ENCODE measurements around the gene NBPF1. TPM values are rescaled to one million over a fixed set of nuclear protein-coding genes. Genes with fewer than 3 reads are reported as not detected.
"Not testable (repeated sequence)": the region's sequence is repeated elsewhere in the genome, so short reads cannot be mapped to it uniquely, and the experiment has no call there.

The NBPF1 gene
- total RNA-seq, 4 donors from 2014 or later = 22.9 to 63.6 (median 41.6) TPM

DNA sequence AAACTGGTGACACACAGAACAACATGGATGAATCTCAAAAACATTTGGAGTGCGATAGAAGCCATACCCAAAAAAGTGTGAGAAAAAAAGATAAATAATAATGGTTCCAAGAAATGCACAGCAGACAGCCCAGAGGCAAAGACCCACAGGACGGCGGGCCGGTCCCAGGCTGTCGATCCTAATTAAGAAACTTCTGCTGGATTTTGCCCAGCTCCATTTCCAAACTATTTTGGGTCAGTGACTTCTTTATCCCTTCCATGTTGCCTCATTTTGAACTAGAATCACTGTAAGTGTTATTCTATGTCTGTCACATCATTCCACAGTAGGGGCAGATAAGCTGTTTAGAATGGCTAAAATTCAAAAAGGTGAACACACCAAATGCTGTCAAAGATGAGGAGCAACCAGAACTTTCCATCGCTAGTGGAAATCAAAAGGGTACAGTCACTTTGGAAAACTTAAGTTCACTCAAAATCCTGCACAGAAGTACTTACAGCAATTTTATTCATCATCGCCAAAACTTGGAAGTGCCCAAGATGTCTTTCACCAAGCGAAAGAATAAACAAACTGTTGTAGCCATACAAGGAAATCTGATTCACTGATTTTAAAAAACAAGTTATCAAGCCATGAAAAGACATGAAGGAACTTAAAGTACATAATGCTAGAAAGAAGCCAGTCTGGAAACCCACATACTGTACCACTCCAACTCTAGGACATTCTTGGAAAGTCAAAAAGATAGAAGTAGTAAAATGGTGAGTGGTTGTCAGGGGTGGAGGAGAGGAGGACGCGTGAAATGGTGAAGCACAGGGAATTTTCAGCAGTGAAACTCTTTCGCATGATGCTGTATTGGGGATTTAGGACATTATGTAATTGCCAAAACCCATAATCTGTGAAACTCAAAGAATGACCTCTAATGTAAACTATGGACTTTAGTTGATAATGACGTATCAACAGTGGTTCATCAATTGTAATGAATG, 7.5 kb downstream of the NBPF1 start:
- ATAC-seq (ENCODE audit: low FRiP score) (no peak), DNase-seq (ENCODE audit: low spot score) (no peak)
- TF ChIP-seq, protein P1, sequence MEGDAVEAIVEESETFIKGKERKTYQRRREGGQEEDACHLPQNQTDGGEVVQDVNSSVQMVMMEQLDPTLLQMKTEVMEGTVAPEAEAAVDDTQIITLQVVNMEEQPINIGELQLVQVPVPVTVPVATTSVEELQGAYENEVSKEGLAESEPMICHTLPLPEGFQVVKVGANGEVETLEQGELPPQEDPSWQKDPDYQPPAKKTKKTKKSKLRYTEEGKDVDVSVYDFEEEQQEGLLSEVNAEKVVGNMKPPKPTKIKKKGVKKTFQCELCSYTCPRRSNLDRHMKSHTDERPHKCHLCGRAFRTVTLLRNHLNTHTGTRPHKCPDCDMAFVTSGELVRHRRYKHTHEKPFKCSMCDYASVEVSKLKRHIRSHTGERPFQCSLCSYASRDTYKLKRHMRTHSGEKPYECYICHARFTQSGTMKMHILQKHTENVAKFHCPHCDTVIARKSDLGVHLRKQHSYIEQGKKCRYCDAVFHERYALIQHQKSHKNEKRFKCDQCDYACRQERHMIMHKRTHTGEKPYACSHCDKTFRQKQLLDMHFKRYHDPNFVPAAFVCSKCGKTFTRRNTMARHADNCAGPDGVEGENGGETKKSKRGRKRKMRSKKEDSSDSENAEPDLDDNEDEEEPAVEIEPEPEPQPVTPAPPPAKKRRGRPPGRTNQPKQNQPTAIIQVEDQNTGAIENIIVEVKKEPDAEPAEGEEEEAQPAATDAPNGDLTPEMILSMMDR (IDR thresholded peaks at IDR 0.05) = no peak

DNA sequence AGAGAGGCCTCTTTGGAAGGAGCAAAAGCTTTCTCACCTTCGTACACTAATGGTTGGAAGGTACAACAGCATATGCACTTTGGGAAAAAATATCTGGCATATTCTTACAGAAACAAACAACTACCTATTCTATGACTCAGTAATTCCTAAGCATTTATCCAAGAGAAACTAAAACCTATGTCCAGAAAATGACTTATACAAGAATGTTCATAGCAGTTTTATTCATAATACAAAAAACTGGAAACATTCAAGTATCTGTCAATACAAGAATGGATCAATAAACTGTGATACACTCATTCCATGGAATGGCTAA, 8.2 kb downstream of the NBPF1 start:
- TF ChIP-seq, protein P1 (IDR thresholded peaks at IDR 0.05) = no peak
- no peak for ATAC-seq (ENCODE audit: low FRiP score)

DNA sequence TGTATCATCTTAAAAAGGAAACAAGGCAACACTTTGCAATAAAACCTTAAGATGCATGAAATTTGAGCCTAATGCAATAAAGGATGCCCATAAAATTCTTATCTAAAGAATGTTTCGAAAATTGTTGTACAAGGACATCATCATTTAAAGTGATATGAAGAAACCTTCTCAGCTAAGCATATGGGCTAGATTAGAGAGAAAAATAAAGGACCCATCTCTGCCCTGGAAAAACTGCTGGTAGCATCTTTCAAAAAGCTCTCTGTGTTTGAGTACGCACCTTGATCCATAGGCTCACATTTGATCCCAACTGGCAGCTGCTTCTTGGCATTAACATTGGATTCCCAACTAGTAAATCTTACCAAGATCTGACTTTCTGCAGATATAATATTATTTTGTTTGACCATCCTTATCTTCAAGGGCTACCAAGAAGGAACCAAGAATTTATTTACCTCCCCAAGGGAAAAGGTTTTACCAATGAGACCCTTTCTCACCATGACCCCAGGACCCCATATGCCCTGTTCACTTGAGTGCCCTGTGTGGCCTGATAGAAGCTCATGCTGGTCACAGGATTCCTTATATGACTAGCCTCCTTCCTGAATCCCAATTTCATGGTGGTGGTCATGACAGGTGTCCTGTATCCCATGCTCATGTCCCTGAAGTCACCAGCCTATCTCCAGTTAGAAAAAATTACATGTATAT, 8.7 kb downstream of the NBPF1 start:
- ATAC-seq (ENCODE audit: low FRiP score); DNase-seq (ENCODE audit: low spot score): not testable (repeated sequence)

More for the DNA sequence above, 8.2 kb downstream of the NBPF1 start:
- no peak for DNase-seq (ENCODE audit: low spot score)

DNA sequence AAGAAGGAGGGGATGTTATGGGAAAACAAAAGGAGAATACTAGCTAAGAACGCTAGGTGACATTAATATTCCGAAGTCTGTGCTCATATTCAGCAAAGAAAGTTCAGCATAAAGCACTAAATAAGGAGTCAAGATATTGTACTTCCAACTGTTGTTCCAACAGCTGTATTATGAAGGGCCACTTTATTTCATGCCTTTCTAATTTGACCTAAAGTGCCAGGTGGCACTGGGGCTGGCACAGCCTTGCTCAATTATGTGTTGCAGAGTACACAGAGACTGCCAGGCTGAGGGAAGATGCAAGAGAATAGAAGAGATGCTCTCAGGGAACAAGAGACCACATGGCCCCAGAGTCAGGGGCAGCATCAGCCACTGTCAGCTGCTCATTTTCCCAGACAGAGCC, 9.7 kb downstream of the NBPF1 start:
- DNase-seq (ENCODE audit: low spot score); ATAC-seq (ENCODE audit: low FRiP score): not testable (repeated sequence)

DNA sequence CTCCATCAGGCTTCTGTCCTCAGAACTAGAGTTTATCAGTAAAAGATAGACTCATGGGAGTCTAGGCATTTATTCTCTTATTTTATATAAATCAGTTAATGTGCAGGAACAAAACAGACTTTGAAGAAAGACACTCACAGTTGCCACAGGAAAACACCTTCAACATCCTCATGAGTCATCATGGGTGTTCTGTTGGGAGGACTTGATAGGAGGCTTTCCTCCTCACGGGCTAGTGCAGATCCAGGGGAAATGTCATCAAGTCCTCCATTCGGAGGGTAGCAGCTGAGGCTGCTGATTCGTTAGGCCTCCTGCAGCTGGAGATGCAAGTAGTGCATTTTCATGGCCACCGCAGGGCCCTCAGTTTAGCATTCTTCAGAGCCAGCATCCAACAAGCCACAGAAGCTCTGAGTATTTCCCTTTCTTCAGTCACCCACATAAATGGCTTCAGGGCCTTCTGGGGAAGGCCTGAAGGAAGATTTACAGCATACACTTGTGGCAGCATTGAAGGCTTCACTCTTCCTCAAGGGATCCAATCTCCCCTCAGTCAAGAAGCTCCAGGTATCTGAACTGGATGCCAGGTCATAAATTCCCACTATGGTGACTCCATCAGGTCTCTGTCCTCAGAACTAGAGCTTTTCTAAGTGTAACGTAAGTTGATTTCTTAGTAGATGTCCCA, 10.9 kb downstream of the NBPF1 start:
- DNase-seq (ENCODE audit: low spot score); ATAC-seq (ENCODE audit: low FRiP score): not testable (repeated sequence)

DNA sequence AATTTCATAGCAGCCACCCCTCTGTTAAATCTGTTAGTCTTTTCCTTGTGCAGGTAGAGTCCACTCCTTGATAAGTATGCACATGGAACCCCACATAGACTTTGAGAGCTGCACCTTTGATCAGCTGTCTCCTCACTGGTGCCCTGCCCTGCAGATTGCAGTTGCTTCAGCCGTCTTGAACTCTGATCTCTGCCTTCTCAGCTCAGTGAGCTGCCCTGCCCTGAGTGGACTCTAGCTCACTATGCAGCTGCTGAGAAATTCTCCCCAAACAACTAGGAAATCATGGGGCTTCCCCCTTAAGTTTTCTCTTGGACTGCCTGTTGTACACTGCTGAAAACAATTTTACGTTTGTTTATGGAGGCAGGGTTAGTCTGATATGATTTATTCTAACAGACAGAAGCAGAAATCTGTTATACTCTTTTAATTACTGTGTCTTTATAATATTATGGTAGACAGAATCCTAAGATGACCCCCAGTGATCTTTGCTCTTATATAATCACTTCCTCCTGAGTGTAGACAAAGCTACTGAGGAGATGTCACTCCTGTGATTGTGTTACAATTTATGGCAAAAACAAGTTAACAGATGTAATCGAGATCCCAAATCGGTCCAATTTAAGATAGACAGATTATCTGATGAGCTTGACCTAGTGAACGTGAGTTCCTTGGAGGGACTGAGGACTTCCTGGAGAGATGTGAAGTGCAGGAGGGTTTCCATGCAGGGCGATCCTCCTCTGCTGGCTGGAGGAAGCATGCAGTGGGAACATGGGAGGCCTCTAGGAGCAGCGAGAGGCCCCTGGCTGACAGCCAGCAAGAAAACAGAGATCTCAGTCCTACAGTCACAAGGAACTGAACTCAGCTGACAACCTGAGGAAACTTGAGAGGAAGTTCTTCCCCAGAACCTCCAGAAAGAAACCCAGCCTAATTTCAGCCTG, 12.2 kb downstream of the NBPF1 start:
- not testable (repeated sequence) for DNase-seq (ENCODE audit: low spot score)
- peak; percentile 46 for ATAC-seq (ENCODE audit: low FRiP score)

DNA sequence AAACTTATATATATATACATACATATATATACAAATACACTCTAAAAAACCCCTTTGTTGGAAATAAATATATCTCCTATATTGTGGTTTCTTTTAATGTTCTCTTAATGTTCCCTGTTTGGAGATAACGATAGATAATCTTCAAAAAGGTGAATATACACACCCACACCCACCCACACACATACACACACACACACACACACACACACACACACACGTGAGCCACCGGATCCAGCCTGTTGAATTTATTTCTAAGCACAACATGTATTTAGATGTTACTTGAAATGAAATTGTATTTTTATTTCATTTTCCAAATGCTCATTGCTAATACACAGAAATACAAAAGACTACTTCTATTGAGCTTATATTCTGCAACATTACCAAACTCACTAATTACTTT, 14.0 kb downstream of the NBPF1 start:
- not testable (repeated sequence) for ATAC-seq (ENCODE audit: low FRiP score); DNase-seq (ENCODE audit: low spot score)

DNA sequence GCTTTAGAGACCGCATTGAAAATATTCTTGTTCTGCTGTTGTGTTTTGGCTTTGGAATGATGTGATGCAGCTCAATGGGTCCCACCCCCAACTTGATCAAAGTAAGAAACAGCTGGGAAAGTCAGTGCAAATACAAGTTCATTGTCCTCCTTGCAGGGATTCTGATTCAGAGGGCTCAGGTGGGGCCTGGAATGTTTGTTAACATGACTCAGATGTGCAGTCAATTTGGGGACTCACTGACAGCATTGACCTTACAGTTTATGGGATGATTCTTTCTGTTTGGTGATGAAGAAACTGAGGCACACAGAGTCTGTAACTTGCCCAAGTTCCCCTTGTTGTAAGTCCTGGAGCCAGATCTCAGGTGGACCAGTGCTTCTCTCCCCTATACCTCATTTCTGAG, 18.1 kb downstream of the NBPF1 start:
- ATAC-seq (ENCODE audit: low FRiP score); DNase-seq (ENCODE audit: low spot score): not testable (repeated sequence)

DNA sequence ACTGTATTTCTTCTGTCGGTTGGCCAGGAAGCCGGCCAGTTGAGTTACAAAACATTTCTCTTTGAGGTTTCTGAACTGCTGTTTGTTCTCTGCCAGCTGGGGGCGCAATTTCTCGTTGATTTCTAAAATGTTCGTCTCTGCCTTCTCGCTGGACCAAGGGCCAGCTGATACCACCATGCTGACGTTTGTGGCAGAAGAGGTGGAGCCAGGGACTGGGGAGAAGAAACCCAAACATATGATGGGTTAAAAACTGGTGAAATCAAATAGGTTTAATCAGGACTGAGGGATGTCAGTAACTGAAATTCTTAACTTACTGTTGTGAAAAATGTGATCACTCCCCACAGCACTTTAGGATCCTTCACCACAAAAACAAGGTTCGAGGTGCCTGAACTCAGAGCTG, 21.5 kb downstream of the NBPF1 start:
- not testable (repeated sequence) for ATAC-seq (ENCODE audit: low FRiP score); DNase-seq (ENCODE audit: low spot score)

DNA sequence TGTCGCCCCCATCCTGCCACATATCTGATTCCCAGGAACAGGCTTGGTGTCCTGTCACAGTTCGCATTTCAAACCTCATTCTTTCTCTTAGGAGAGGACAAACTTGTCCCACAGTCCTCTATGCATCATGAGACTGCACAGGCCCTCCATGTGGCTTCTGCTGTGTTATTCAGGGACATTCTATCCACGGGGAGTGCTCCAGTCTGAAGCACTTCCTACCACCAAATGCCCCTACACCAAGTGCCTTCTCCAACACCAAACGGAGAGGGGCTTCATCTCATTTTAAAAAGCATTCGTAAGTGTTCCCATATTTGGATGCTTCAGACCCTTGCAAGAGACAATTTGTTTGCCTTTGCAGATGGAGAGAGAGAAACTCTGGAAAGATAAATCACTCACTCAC, 25.3 kb downstream of the NBPF1 start:
- ATAC-seq (ENCODE audit: low FRiP score) = not testable (repeated sequence)

DNA sequence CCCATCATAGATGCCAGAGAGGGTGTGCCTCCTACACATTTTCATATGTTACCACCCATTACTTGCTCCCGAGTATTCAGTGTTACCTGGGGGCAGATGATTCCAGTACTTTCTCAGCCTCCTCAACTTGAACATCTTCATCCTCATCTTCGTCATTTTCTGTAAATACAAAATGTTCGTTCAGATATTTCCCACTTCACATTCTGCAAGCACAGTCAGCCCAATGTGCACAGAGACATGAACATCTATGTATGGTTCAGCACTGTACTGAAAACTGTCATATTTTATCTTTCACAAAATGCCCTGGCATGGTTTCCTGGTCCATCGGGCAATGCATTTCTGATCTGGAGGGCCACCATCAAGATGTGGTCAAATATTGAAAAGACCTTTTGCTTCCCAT, 25.7 kb downstream of the NBPF1 start:
- DNase-seq (ENCODE audit: low spot score); ATAC-seq (ENCODE audit: low FRiP score): not testable (repeated sequence)

More for the DNA sequence above, 25.3 kb downstream of the NBPF1 start:
- DNase-seq (ENCODE audit: low spot score) = not testable (repeated sequence)

DNA sequence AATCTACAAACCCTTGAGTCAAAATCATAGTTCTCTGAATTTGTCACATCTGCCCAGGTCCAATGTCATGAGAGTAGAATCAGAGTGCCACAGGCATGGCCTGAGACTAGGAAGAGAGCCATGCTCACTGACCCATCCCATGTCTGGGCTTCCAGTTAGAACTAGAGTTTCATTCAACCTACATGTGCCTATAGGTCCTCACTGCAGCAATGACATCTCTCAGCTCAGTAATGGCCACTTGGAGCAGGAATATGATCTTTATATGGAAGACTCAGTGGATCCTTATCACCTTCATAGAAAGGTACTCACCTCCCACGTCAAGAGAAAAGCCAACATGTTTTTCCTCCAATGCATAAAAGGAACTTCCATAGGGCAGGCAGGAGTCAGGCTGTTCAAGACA, 48.0 kb downstream of the NBPF1 start:
- not testable (repeated sequence) for DNase-seq (ENCODE audit: low spot score); ATAC-seq (ENCODE audit: low FRiP score)

DNA sequence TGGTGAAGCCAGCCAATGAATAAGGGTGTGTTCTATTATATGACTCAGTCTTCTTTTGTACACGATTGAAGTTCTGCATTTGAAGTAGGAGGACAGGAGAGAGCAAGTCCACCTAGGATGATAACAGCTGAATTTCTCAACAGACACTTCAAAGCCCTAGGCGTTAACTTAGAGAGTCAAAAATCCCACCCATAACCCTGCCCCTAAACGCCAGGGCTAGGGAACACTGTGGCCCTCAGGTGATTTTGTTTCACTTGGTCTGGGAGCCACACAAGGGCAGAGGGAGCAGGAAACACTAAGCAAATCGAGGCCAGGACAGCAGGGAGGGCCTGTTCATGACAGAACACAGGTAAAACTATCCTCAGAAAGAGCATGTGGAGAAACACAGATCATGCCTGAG, 52.3 kb downstream of the NBPF1 start:
- not testable (repeated sequence) for ATAC-seq (ENCODE audit: low FRiP score); DNase-seq (ENCODE audit: low spot score)

DNA sequence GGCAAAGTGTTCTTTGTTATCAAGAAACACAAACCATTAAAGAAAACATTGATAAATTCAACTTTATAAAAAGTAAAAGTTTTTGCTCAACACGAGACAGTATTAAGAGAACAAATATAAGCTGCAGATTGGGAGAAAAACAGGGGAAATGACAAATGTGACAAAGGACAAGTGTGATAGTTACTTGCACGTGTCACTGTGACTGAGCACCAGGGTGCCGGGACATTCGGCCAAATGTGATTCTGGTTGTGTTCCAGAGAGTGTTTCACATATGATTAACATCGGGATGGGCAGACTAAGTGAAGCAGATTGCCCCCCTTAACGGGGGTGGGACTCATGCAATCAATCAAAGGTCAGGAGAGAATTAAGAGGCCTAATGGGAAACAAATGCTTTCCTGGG, 52.9 kb downstream of the NBPF1 start:
- ATAC-seq (ENCODE audit: low FRiP score); DNase-seq (ENCODE audit: low spot score): not testable (repeated sequence)

DNA sequence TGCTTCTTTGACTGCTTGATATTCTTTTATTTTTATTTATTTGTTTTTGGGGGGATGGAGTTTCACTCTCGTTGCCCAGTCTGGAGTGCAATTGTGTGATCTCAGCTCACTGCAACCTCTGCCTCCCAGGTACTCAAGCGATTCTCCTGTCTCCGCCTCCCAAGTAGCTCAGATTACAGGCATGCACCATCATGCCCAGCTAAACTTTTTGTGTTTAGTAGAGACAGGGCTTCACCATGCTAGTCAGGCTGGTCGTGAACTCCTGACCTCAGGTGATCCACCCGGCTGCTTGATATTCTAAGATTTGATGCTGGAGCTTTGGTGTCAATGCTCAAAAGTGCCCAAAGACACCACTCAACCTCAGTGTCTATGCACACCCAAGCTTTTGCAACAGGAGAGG, 53.7 kb downstream of the NBPF1 start:
- not testable (repeated sequence) for DNase-seq (ENCODE audit: low spot score); ATAC-seq (ENCODE audit: low FRiP score)

DNA sequence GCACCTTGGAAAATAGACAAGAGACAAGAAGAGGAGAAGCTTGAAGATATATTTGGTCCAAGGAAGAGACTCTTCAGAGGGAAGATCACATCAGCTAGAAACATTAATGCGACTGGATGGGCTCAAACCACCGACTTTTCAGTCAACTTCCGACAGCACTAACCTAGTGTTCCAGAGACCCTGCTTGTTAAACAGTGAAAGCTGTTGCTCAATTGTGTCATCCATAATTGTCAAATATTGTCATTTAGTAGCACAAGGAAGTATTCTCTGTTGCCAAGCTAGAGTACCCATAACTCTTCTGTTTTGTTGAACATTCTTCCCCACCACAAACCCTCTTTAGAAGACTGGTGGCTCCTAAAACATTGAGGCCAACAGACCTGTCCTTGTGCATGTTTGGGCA, 56.3 kb downstream of the NBPF1 start:
- ATAC-seq (ENCODE audit: low FRiP score); DNase-seq (ENCODE audit: low spot score): not testable (repeated sequence)

Measured in omental fat pad (tissue), 4 donors.